Neural progenitor cell (in vitro differentiated cells): Measurements from ENCODE around the gene R3HDM2. TPM values are rescaled to one million over a fixed set of nuclear protein-coding genes. Genes with fewer than 3 reads are reported as not detected.

Experiments used
- DNase-seq: peaks from one replicate; pipeline ENCODE4 v3.0.0-alpha.2; 2016; ENCODE audit warnings: low spot score
- H2AFZ ChIP-seq: fragments of 200-600 bp; sonication (generic); replicated peaks from 2 replicates; pipeline ENCODE4 v1.6.1; 2016; ENCODE audit warnings: antibody characterized with exemption
- H3F3A ChIP-seq: fragments of 200-600 bp; sonication (generic); 2 replicates; pipeline ENCODE4 v1.6.1; 2016; ENCODE audit warnings: antibody characterized with exemption, low read depth
- H3K27ac ChIP-seq: fragments of 200-600 bp; sonication (generic); 2 replicates; pipeline ENCODE4 v1.5.1; 2016; ENCODE audit warnings: mild to moderate bottlenecking
- H3K27me3 ChIP-seq: fragments of 200-600 bp; sonication (generic); 2 replicates; pipeline ENCODE4 v1.6.1; 2016; ENCODE audit warnings: mild to moderate bottlenecking, moderate library complexity
- H3K36me3 ChIP-seq: fragments of 200-600 bp; sonication (generic); 2 replicates; pipeline ENCODE4 v1.5.1; 2016
- H3K4me1 ChIP-seq: fragments of 200-600 bp; sonication (generic); 2 replicates; pipeline ENCODE4 v1.6.1; 2016; ENCODE audit warnings: mixed run types
- H3K4me2 ChIP-seq: fragments of 200-600 bp; sonication (generic); 2 replicates; pipeline ENCODE4 v1.6.1; 2016
- H3K4me3 ChIP-seq: fragments of 200-600 bp; sonication (generic); 2 replicates; pipeline ENCODE4 v1.5.1; 2016
- H3K79me2 ChIP-seq: fragments of 200-600 bp; sonication (generic); 2 replicates; pipeline ENCODE4 v1.6.1; 2016; ENCODE audit warnings: low read depth
- H3K9ac ChIP-seq: fragments of 200-600 bp; sonication (generic); 2 replicates; pipeline ENCODE4 v1.6.1; 2016
- H3K9me3 ChIP-seq: fragments of 200-600 bp; sonication (generic); 2 replicates; pipeline ENCODE4 v1.5.1; 2016; ENCODE audit warnings: low read depth
- H4K20me1 ChIP-seq: fragments of 200-600 bp; sonication (generic); 2 replicates; pipeline ENCODE4 v1.6.1; 2016; ENCODE audit warnings: low read depth
- H3K27ac Mint-ChIP-seq: 3 replicates; pipeline ENCODE4 v1.8.0; 2021; ENCODE audit warnings: mixed read lengths
- H3K27me3 Mint-ChIP-seq: 2 replicates; pipeline ENCODE4 v1.8.0; 2022; ENCODE audit warnings: low read depth, mild to moderate bottlenecking, inconsistent platforms, moderate library complexity, mixed read lengths; ENCODE audit not compliant: insufficient read depth
- H3K36me3 Mint-ChIP-seq: 3 replicates; pipeline ENCODE4 v1.8.0; 2021; ENCODE audit warnings: mixed read lengths
- H3K4me1 Mint-ChIP-seq: 3 replicates; pipeline ENCODE4 v1.8.0; 2021; ENCODE audit warnings: mixed read lengths
- H3K4me3 Mint-ChIP-seq: 3 replicates; pipeline ENCODE4 v1.8.0; 2021; ENCODE audit warnings: mild to moderate bottlenecking, moderate library complexity, mixed read lengths
- H3K9me3 Mint-ChIP-seq: 3 replicates; pipeline ENCODE4 v1.8.0; 2020; ENCODE audit warnings: mixed read lengths
- EZH2 ChIP-seq: fragments of 200-600 bp; sonication (generic); IDR thresholded peaks from 2 replicates; pipeline ENCODE4 v1.6.1; 2017; ENCODE audit warnings: antibody characterized with exemption, mild to moderate bottlenecking, moderate library complexity
- EZH2phosphoT487 ChIP-seq: fragments of 200-600 bp; sonication (generic); IDR thresholded peaks from 2 replicates; pipeline ENCODE4 v1.6.1; 2017; ENCODE audit warnings: antibody characterized with exemption
- total RNA-seq: library from RNA; depleted of rRNA; stranded (reverse); fragments of >200 nt; gene quantifications from 2 replicates; pipeline ENCODE4 v1.2.3, GENCODE V29; 2015; ENCODE audit warnings: low replicate concordance
- TF ChIP-seq, protein P1 (sequence below): fragments of 200-600 bp; sonication (generic); IDR thresholded peaks from 2 replicates; pipeline ENCODE4 v1.5.1; 2017; ENCODE audit warnings: antibody characterized with exemption, mild to moderate bottlenecking

R3HDM2 gene
- total RNA-seq, 1 donor from 2014 or later, result 40.0 TPM

DNA sequence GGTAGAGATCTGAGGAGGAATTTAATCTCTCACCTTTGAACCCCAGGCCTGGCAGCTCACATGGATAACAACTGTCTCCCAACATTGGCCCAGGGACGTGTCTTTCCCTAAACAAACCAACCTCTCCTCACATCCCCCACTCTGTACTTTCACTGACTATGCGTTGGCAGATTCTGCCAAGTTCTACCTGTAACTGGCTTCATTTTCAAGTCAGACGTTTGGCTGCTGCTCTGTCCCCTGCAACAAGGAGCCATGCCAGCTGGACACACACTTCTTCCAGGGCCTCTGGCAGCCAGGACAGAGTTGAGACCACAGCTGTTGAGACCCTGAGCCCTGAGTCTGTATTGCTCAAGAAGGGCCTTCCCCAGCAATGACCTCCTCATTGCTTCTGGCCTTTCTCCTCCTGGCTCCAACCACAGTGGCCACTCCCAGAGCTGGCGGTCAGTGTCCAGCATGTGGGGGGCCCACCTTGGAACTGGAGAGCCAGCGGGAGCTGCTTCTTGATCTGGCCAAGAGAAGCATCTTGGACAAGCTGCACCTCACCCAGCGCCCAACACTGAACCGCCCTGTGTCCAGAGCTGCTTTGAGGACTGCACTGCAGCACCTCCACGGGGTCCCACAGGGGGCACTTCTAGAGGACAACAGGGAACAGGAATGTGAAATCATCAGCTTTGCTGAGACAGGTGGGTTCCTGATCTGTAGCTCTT, 3.8 kb upstream of the R3HDM2 start, which contains the start of gene INHBC:
Gene INHBC, plus strand, starts transcription at position 268 of the 707 bp plus-strand sequence. Its CDS starts 103 bp downstream, at position 371.
- H3K36me3 ChIP-seq, result no peaks in the 10 kb centered on the region
- Mint-ChIP-seq H3K27ac (peak within 1 kb of the TSS; percentile 1), H3K4me1 (peaks cover 20% of the 10 kb centered on the region), H3K36me3 (no peaks in the 10 kb centered on the region), H3K27me3 (peaks cover 4% of the 10 kb centered on the region), H3K9me3 (no peaks in the 10 kb centered on the region), H3K4me3 (no peak within 1 kb of the TSS)
- no peaks in the 10 kb centered on the region for H3K9me3 ChIP-seq
- peaks cover 6% of the 10 kb centered on the region for H3K4me1 ChIP-seq
- no peak within 1 kb of the TSS for H3K27ac ChIP-seq
- no peak within 1 kb of the TSS for H3K4me3 ChIP-seq
- H3K4me2 ChIP-seq, result no peak within 1 kb of the TSS
- no peak within 1 kb of the TSS for H3K9ac ChIP-seq
- H3K79me2 ChIP-seq, result peaks cover 7% of the 10 kb centered on the region
- TF ChIP-seq, protein P1, sequence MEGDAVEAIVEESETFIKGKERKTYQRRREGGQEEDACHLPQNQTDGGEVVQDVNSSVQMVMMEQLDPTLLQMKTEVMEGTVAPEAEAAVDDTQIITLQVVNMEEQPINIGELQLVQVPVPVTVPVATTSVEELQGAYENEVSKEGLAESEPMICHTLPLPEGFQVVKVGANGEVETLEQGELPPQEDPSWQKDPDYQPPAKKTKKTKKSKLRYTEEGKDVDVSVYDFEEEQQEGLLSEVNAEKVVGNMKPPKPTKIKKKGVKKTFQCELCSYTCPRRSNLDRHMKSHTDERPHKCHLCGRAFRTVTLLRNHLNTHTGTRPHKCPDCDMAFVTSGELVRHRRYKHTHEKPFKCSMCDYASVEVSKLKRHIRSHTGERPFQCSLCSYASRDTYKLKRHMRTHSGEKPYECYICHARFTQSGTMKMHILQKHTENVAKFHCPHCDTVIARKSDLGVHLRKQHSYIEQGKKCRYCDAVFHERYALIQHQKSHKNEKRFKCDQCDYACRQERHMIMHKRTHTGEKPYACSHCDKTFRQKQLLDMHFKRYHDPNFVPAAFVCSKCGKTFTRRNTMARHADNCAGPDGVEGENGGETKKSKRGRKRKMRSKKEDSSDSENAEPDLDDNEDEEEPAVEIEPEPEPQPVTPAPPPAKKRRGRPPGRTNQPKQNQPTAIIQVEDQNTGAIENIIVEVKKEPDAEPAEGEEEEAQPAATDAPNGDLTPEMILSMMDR, result no peak
- TF ChIP-seq EZH2phosphoT487 (no peak), EZH2 (no peak)
- H3K27me3 ChIP-seq, result no peaks in the 10 kb centered on the region
- H4K20me1 ChIP-seq, result no peaks in the 10 kb centered on the region
- H3F3A ChIP-seq, result peaks cover 20% of the 10 kb centered on the region
- no peak for DNase-seq
- H2AFZ ChIP-seq, result no peak within 1 kb of the TSS

DNA sequence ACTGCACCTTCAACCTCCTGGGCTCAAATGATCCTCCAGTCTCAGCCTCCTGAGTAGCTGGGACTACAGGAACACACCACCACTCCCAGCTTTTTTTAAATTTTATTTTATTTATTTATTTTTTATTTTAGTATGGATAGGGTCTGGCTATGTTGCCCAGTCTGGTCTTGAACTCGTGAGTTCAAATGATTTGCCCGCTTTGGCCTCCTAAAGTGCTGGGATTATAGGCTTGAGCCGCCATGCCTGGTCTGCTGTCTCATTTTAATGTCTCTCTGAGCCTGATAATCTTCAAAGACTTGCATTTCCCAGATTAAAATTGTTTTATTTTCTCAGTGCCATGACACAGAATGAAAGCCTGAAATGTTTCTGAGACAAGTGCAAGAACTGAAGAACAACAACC, 2.5 kb upstream of the R3HDM2 start:
- H3K4me1 ChIP-seq, result peaks cover 11% of the 10 kb centered on the region
- no peak for TF ChIP-seq EZH2
- TF ChIP-seq EZH2phosphoT487, result no peak
- TF ChIP-seq, protein P1, result no peak
- H3K4me3 ChIP-seq, result no peak overlapping the region
- H2AFZ ChIP-seq, result no peak overlapping the region
- H3K79me2 ChIP-seq, result peaks cover 20% of the 10 kb centered on the region
- H3K27ac ChIP-seq, result no peak overlapping the region
- H3F3A ChIP-seq, result peaks cover 24% of the 10 kb centered on the region
- no peaks in the 10 kb centered on the region for H3K27me3 ChIP-seq
- no peak overlapping the region for H3K4me2 ChIP-seq
- peaks cover 2% of the 10 kb centered on the region for H3K36me3 Mint-ChIP-seq
- peaks cover 4% of the 10 kb centered on the region for H4K20me1 ChIP-seq
- H3K4me3 Mint-ChIP-seq, result no peak overlapping the region
- H3K27me3 Mint-ChIP-seq, result peaks cover 6% of the 10 kb centered on the region
- DNase-seq, result no peak
- no peaks in the 10 kb centered on the region for H3K36me3 ChIP-seq
- no peak overlapping the region for H3K9ac ChIP-seq
- no peaks in the 10 kb centered on the region for H3K9me3 Mint-ChIP-seq
- peaks cover 26% of the 10 kb centered on the region for H3K4me1 Mint-ChIP-seq
- H3K27ac Mint-ChIP-seq, result no peak overlapping the region
- H3K9me3 ChIP-seq, result no peaks in the 10 kb centered on the region

DNA sequence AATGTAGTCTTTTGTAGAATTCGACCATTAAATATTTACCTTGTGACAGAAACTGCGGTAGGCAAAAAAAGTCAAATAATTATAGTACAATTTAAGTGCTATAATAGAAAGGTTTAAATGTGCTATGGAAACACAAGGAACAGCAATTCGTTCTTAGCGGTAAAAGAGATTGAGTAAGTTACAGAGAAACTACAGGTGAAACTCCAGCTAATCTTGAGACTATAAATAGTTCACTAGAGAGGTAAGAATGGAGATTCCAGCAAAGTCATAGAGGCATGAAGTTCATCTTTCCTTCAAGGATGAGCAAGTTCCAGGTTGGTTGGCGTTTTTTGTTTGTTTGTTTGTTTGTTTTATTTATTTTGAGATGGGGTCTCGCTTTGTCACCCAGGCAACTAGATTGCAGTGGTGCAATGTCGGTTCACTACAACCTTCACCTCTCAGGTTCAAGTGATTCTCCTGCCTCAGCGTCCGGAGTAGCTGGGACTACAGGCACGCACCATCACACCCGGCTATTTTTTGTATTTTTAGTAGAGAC, 878 bp upstream of the R3HDM2 start:
- Histone ChIP-seq H3K4me3 (peak overlapping the region; percentile 64), H4K20me1 (peaks cover 4% of the 10 kb centered on the region), H2AFZ (peak overlapping the region; percentile 34), H3K27ac (no peak overlapping the region), H3K9me3 (no peaks in the 10 kb centered on the region), H3K4me2 (peak overlapping the region; percentile 93), H3K9ac (no peak overlapping the region), H3K79me2 (peaks cover 35% of the 10 kb centered on the region), H3K27me3 (no peaks in the 10 kb centered on the region), H3K36me3 (no peaks in the 10 kb centered on the region), H3F3A (peaks cover 24% of the 10 kb centered on the region), H3K4me1 (peaks cover 11% of the 10 kb centered on the region)
- DNase-seq, result no peak
- Mint-ChIP-seq H3K27ac (peak overlapping the region; percentile 93), H3K4me3 (peak overlapping the region; percentile 96), H3K9me3 (no peaks in the 10 kb centered on the region), H3K4me1 (peaks cover 30% of the 10 kb centered on the region), H3K36me3 (peaks cover 3% of the 10 kb centered on the region), H3K27me3 (peaks cover 5% of the 10 kb centered on the region)
- TF ChIP-seq EZH2 (no peak), EZH2phosphoT487 (no peak)
- TF ChIP-seq, protein P1, result no peak
